Measurements from ENCODE around the gene PRKN.

PRKN gene

DNA sequence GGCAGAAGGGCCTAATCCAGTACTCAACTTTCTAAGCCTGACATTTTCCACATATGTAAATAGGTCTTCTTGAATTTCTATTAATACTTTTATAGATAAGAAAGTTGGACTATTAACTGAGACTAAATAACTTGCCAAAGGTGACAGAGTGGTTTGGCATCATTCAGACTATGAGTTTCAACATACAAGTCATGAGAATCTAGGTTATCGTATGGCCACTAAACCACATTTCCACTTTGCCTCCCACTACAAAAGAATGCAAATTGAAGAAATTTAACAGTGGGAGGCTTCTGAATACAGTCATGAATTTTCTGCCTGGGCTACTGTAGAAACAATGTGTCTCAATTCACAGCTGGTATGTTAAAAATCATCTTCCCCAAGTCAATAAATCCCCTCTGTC lies 922.7 kb downstream of the PRKN start:
- Histone ChIP-seq H3K4me3 (ENCODE audit: low read depth, low read length, poor library complexity, severe bottlenecking) (no peak overlapping the region), H3K9ac (ENCODE audit: low read length) (no peak overlapping the region), H3K4me2 (ENCODE audit: low read length) (no peak overlapping the region), H3K4me1 (ENCODE audit: insufficient read depth, low read length, severe bottlenecking) (no peaks in the 10 kb centered on the region), H3K27ac (ENCODE audit: low read depth, low read length, poor library complexity, severe bottlenecking) (no peak overlapping the region), H2AFZ (ENCODE audit: low read length) (no peak overlapping the region), H3K27me3 (ENCODE audit: insufficient read depth, low read length) (no peaks in the 10 kb centered on the region), H3K36me3 (ENCODE audit: insufficient read depth, low read length) (no peaks in the 10 kb centered on the region), H3F3A (ENCODE audit: insufficient read depth, low read length) (no peaks in the 10 kb centered on the region), H3K9me2 (ENCODE audit: low read depth, low read length) (no peaks in the 10 kb centered on the region), H4K20me1 (ENCODE audit: insufficient read depth, low read length) (no peaks in the 10 kb centered on the region), H3K9me3 (ENCODE audit: low read length) (no peaks in the 10 kb centered on the region), H3K79me2 (ENCODE audit: insufficient read depth, low read length) (no peaks in the 10 kb centered on the region)
- TF ChIP-seq, protein P1, sequence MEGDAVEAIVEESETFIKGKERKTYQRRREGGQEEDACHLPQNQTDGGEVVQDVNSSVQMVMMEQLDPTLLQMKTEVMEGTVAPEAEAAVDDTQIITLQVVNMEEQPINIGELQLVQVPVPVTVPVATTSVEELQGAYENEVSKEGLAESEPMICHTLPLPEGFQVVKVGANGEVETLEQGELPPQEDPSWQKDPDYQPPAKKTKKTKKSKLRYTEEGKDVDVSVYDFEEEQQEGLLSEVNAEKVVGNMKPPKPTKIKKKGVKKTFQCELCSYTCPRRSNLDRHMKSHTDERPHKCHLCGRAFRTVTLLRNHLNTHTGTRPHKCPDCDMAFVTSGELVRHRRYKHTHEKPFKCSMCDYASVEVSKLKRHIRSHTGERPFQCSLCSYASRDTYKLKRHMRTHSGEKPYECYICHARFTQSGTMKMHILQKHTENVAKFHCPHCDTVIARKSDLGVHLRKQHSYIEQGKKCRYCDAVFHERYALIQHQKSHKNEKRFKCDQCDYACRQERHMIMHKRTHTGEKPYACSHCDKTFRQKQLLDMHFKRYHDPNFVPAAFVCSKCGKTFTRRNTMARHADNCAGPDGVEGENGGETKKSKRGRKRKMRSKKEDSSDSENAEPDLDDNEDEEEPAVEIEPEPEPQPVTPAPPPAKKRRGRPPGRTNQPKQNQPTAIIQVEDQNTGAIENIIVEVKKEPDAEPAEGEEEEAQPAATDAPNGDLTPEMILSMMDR (IDR thresholded peaks at IDR 0.05; ENCODE audit: low read length): no peak
- no peak for TF ChIP-seq EZH2 (IDR thresholded peaks at IDR 0.05; ENCODE audit: borderline replicate concordance, low read length)

DNA sequence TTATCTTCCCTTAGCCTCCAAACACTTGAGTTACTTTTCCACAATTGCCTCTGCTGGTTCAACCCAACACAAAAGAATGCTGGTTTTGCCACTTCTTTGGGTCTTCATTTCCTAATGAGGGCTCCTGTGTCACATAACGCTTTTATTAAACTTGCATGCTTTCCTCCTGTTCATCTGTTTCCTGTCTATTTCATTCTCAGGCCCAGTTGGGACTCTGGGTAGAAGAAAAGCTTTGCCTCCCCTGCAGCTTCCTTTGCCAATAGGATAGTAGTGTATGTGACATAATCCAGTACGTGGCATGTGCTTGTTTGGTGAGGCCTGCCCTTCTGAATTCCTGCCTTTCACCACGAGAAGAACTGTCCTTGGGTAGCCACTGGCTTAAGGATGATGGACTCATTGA lies 924.4 kb downstream of the PRKN start:
- Histone ChIP-seq H3K9ac (ENCODE audit: low read length) (no peak overlapping the region), H2AFZ (ENCODE audit: low read length) (no peak overlapping the region), H3K27ac (ENCODE audit: low read depth, low read length, poor library complexity, severe bottlenecking) (no peak overlapping the region), H3K4me3 (ENCODE audit: low read depth, low read length, poor library complexity, severe bottlenecking) (no peak overlapping the region), H3F3A (ENCODE audit: insufficient read depth, low read length) (no peaks in the 10 kb centered on the region), H3K9me3 (ENCODE audit: low read length) (no peaks in the 10 kb centered on the region), H4K20me1 (ENCODE audit: insufficient read depth, low read length) (no peaks in the 10 kb centered on the region), H3K27me3 (ENCODE audit: insufficient read depth, low read length) (no peaks in the 10 kb centered on the region), H3K4me2 (ENCODE audit: low read length) (no peak overlapping the region), H3K36me3 (ENCODE audit: insufficient read depth, low read length) (no peaks in the 10 kb centered on the region), H3K9me2 (ENCODE audit: low read depth, low read length) (no peaks in the 10 kb centered on the region), H3K79me2 (ENCODE audit: insufficient read depth, low read length) (no peaks in the 10 kb centered on the region), H3K4me1 (ENCODE audit: insufficient read depth, low read length, severe bottlenecking) (no peaks in the 10 kb centered on the region)
- TF ChIP-seq, protein P1 (IDR thresholded peaks at IDR 0.05; ENCODE audit: low read length): no peak

DNA sequence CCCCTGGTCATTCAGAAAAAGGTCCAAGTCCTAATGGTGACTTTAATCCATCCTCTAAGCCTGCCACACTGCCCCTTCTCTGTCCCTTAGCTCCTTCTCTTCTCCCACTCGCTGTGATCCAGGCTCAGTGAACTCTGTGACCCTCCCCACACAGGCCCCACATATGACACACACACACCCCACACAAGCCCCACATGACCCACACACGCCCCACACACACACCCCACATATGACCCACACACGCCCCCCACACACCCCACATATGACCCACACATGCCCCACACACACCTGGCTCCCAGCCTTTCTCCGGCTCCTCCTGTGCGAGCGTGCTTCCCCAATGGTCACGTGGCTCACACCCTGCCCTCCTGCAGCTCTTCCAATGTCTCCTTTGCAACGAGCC lies 925.3 kb downstream of the PRKN start:
- no peaks in the 10 kb centered on the region for H3K9me3 ChIP-seq (ENCODE audit: low read length)
- no peak overlapping the region for H3K9ac ChIP-seq (ENCODE audit: low read length)
- H3K27me3 ChIP-seq (ENCODE audit: insufficient read depth, low read length): no peaks in the 10 kb centered on the region
- H3K4me2 ChIP-seq (ENCODE audit: low read length): no peak overlapping the region
- H4K20me1 ChIP-seq (ENCODE audit: insufficient read depth, low read length): no peaks in the 10 kb centered on the region
- no peak overlapping the region for H3K27ac ChIP-seq (ENCODE audit: low read depth, low read length, poor library complexity, severe bottlenecking)
- H3K4me3 ChIP-seq (ENCODE audit: low read depth, low read length, poor library complexity, severe bottlenecking): no peak overlapping the region
- no peaks in the 10 kb centered on the region for H3K36me3 ChIP-seq (ENCODE audit: insufficient read depth, low read length)
- H3K4me1 ChIP-seq (ENCODE audit: insufficient read depth, low read length, severe bottlenecking): no peaks in the 10 kb centered on the region
- TF ChIP-seq EZH2 (IDR thresholded peaks at IDR 0.05; ENCODE audit: borderline replicate concordance, low read length): no peak
- TF ChIP-seq, protein P1 (IDR thresholded peaks at IDR 0.05; ENCODE audit: low read length): no peak
- H3K79me2 ChIP-seq (ENCODE audit: insufficient read depth, low read length): no peaks in the 10 kb centered on the region
- no peaks in the 10 kb centered on the region for H3K9me2 ChIP-seq (ENCODE audit: low read depth, low read length)
- H2AFZ ChIP-seq (ENCODE audit: low read length): no peak overlapping the region
- H3F3A ChIP-seq (ENCODE audit: insufficient read depth, low read length): no peaks in the 10 kb centered on the region

Measured in OCI-LY1 (cell line).